Psoas muscle (tissue), 8 donors: ENCODE results near the gene NPTXR. TPM values are rescaled to one million over a fixed set of nuclear protein-coding genes. Genes with fewer than 3 reads are reported as not detected.
A peak's percentile ranks its signal among the peaks of the same experiment; 100 is the strongest.

Experiments used
- ATAC-seq, 4 donors: fragments of 200-7000 bp; cut with Tn5 transposase; one replicate each; pipeline ENCODE4 v1.9.1; 2020; ENCODE audit warnings: moderate library complexity in 3 of 4, mild to moderate bottlenecking in 2 of 4
- DNase-seq, 2 donors: peaks; one replicate each; pipeline ENCODE4 v3.0.0-alpha.2; 2020
- H3K27ac ChIP-seq: fragments of 200-600 bp; one replicate; pipeline ENCODE4 v1.8.0; 2022
- H3K27me3 ChIP-seq, 3 donors: fragments of 200-600 bp in 1 of 3; one replicate each; pipeline versions ENCODE4 v1.6.1 to v1.8.0; 2013 to 2022; ENCODE audit warnings: low read length in 2 of 3, mild to moderate bottlenecking in 2 of 3, moderate library complexity in 1 of 3; ENCODE audit not compliant: insufficient read depth in 3 of 3
- H3K36me3 ChIP-seq, 2 donors: fragments of 200-600 bp in 1 of 2; one replicate each; pipeline versions ENCODE4 v1.6.1 to v1.8.0; 2013 to 2022; ENCODE audit warnings: low read depth in 1 of 2, mild to moderate bottlenecking in 1 of 2, moderate library complexity in 1 of 2; ENCODE audit not compliant: insufficient read depth in 1 of 2
- H3K4me1 ChIP-seq: fragments of 200-600 bp; one replicate; pipeline ENCODE4 v1.8.0; 2022
- H3K4me3 ChIP-seq: fragments of 200-600 bp; one replicate; pipeline ENCODE4 v1.8.0; 2022; ENCODE audit warnings: mild to moderate bottlenecking
- H3K9me3 ChIP-seq: fragments of 200-600 bp; one replicate; pipeline ENCODE4 v1.8.0; 2022
- WGBS, 3 donors: extraction: QIAGEN DNeasy Blood & Tissue Kit; methylation state at CpG; one replicate each; pipeline versions ENCODE4 v1.1.6 to v1.1.7; 2013; 5-methylcytosine and 5-hydroxymethylcytosine counted together
- intact Hi-C, 2 donors: fragments of 100-400 bp; cut with DNase I; formaldehyde crosslinking; loops; one replicate each; pipeline versions ENCODE4 v1.11.0 to v1.14.2; 2022
- polyA plus RNA-seq, 3 donors: library from polyadenylated mRNA; stranded (reverse); fragments of 200-250 nt; gene quantifications; one replicate each; pipeline ENCODE4 v1.2.3, GENCODE V29; 2013
- total RNA-seq, 4 donors: library from RNA; stranded (reverse); fragmentation: NEBNext Ultra II Directional in 2 of 4; extraction: Animal tissue kit (Norgen Biotek cat#: 25700) in 2 of 4; gene quantifications; one replicate each; pipeline versions ENCODE4 v1.2.1 to v1.2.4, GENCODE V29; 2021 to 2023
- TF ChIP-seq, protein P1 (sequence below): fragments of 200-600 bp; IDR thresholded peaks from one replicate; pipeline ENCODE4 v1.8.0; 2022; ENCODE audit warnings: antibody characterized with exemption
- donor health status: healthy with polysubstance abuse.
- donor health status: DM: no; HTN: no; CAD: no; lungs with moderate emphysema.
- donor health status: Bipolar disorder and iron deficiency.
- donor health status: healthy.
- donor health status: DM: yes; HTN: yes; CAD: no.
- donor health status: DM: no; HTN: no; CAD: no.
- donor health status: DM: no; HTN: no; CAD: no.
- donor health status: DM: yes; HTN: yes; CAD: no.

The NPTXR gene
- total and polyA plus RNA-seq, 7 donors = 0.15 to 1.7 (median 0.39) TPM

DNA sequence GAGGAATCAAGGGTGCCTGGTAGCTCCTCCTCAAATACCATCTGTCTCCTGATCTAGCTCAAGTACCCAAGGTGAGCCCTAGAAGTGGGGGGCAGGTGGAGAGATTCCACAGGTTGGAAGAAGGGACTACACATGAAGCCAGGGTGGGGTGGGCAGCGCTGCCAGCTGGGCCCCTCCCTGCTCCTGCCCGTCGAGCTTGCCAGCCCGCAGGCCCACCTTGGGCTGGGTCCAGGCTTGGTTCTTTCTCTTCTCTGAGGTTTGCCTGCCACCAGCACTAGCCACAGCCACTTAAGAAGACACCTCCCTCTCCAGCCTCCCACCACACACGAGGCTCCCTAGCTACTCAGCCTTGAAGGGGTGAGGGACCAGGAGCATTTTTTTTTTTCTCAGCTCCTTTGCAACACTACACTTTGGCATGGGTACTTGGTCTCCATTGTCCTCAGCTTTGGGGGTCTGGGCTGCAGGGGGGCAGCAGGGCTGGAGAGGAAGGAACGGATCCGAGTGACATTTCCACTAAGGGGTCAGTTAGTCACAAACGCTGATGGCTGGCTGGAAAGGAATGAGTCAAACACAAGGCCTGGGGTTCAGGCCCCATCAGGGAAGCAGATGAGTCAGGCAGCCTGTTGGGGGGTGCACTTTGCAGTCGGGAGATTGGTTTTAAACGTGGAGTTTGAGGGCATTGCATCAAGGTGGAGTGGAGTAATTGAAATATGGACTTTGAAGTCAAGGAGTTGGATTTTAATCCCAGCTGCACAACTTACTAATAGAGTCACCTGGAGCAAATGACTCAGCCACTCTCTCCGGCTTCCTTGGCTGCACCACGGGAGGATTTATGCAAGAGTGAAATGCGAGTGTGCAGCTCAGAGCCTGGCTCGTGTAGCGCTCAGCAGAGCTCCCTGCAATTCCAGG is 7.4 kb upstream of the NPTXR start:
- Histone ChIP-seq H3K4me3 (no peak overlapping the region), H3K9me3 (no peaks in the 10 kb centered on the region), H3K27me3 (peaks cover 0 to 38% (median 9%) of the 10 kb centered on the region in 3 donors), H3K27ac (no peak overlapping the region), H3K4me1 (no peaks in the 10 kb centered on the region), H3K36me3 (no peaks in the 10 kb centered on the region)
- ATAC-seq = peak in 3 of 4 donors; percentile 55 to 65 (median 64)
- 32 to 47% (median 38%) methylated on average over 15 of the region's 15 CpGs for WGBS, 3 donors
- TF ChIP-seq, protein P1, sequence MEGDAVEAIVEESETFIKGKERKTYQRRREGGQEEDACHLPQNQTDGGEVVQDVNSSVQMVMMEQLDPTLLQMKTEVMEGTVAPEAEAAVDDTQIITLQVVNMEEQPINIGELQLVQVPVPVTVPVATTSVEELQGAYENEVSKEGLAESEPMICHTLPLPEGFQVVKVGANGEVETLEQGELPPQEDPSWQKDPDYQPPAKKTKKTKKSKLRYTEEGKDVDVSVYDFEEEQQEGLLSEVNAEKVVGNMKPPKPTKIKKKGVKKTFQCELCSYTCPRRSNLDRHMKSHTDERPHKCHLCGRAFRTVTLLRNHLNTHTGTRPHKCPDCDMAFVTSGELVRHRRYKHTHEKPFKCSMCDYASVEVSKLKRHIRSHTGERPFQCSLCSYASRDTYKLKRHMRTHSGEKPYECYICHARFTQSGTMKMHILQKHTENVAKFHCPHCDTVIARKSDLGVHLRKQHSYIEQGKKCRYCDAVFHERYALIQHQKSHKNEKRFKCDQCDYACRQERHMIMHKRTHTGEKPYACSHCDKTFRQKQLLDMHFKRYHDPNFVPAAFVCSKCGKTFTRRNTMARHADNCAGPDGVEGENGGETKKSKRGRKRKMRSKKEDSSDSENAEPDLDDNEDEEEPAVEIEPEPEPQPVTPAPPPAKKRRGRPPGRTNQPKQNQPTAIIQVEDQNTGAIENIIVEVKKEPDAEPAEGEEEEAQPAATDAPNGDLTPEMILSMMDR = no peak
- intact Hi-C loops = no loop called here
- peak in 1 of 2 donors; percentile 32 for DNase-seq

GRCh38 chr22:38850399-38850798 is 6.6 kb upstream of the NPTXR start:
- 48 to 66% (median 60%) methylated on average over 2 of the region's 2 CpGs for WGBS, 3 donors
- Histone ChIP-seq H3K9me3 (no peaks in the 10 kb centered on the region), H3K36me3 (no peaks in the 10 kb centered on the region), H3K27me3 (peaks cover 0 to 38% (median 9%) of the 10 kb centered on the region in 3 donors), H3K4me3 (no peak overlapping the region), H3K27ac (no peak overlapping the region), H3K4me1 (no peaks in the 10 kb centered on the region)
- DNase-seq (no peak), ATAC-seq (no peak)
- TF ChIP-seq, protein P1 = no peak
- intact Hi-C loops = no loop called here

DNA sequence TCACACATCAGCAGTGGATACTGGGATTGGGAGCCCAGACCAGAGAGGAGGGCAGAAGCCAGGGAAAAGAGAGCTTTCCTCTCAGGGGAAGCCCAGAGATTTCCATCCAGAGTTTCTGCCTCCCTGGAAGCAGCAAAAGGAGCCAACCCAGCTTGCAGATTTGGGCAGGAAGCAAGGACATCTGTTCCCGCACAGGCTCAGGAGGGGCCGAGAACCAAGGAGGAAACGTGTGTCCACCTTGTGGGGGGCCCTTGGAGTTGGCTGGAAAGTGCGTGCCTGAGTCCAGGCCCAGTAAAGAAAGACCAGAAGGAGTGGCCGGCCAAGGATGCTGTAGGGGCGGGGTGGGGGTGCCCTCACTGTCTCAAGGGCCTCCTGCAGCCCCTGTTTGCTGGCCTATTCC is 6.0 kb upstream of the NPTXR start:
- intact Hi-C loops = loop anchor here in 1 of 2 donors (10.0 kb wide), 1 partner anchor 85 kb away; no protein-coding TSS in a partner anchor
- no peak for ATAC-seq
- WGBS, 3 donors = 38 to 59% (median 42%) methylated on average over 6 of the region's 6 CpGs
- Histone ChIP-seq H3K4me1 (no peaks in the 10 kb centered on the region), H3K4me3 (no peak overlapping the region), H3K9me3 (no peaks in the 10 kb centered on the region), H3K27ac (no peak overlapping the region), H3K27me3 (peaks cover 0 to 38% (median 9%) of the 10 kb centered on the region in 3 donors), H3K36me3 (no peaks in the 10 kb centered on the region)
- TF ChIP-seq, protein P1 = no peak
- no peak for DNase-seq

DNA sequence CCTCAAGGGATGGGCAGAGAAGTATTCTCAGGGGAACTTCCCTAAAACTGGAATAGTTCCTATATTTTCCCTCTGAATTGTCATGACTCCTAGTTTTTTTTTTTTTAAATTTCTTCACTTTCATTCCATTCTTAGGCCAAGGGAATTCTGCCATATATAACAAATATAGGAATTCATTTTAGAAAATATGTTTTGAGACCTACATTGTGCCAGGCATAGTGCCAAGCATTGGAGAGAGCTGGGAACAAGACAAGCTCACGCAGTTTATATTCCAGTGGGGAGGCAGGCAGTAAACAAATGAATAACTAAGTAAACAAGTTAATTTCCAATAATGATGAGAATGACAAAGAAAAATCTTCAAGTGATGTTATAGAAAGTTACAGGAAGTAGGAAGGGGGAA is 2.6 kb upstream of the NPTXR start:
- peaks cover 0 to 61% (median 22%) of the 10 kb centered on the region in 3 donors for H3K27me3 ChIP-seq
- DNase-seq = no peak
- H3K4me3 ChIP-seq = no peak overlapping the region
- TF ChIP-seq, protein P1 = no peak
- H3K9me3 ChIP-seq = no peaks in the 10 kb centered on the region
- peaks cover 3% of the 10 kb centered on the region for H3K4me1 ChIP-seq
- ATAC-seq = no peak
- intact Hi-C loops = loop anchor here in 1 of 2 donors (10.0 kb wide), 1 partner anchor 82 kb away; no protein-coding TSS in a partner anchor
- no peaks in the 10 kb centered on the region for H3K36me3 ChIP-seq
- WGBS, 3 donors = 85 to 95% (median 93%) methylated on average over 1 of the region's 1 CpG
- H3K27ac ChIP-seq = no peak overlapping the region
